ENCODE data around the gene CTDP1. TPM values are rescaled to one million over a fixed set of nuclear protein-coding genes. Genes with fewer than 3 reads are reported as not detected.

The CTDP1 gene
- total and polyA plus RNA-seq, 9 of the 15 experiments (the other 6 are each of a cell fraction or from before 2014, with no cell fraction given): 0.07 to 19.2 (median 4.0) TPM

DNA sequence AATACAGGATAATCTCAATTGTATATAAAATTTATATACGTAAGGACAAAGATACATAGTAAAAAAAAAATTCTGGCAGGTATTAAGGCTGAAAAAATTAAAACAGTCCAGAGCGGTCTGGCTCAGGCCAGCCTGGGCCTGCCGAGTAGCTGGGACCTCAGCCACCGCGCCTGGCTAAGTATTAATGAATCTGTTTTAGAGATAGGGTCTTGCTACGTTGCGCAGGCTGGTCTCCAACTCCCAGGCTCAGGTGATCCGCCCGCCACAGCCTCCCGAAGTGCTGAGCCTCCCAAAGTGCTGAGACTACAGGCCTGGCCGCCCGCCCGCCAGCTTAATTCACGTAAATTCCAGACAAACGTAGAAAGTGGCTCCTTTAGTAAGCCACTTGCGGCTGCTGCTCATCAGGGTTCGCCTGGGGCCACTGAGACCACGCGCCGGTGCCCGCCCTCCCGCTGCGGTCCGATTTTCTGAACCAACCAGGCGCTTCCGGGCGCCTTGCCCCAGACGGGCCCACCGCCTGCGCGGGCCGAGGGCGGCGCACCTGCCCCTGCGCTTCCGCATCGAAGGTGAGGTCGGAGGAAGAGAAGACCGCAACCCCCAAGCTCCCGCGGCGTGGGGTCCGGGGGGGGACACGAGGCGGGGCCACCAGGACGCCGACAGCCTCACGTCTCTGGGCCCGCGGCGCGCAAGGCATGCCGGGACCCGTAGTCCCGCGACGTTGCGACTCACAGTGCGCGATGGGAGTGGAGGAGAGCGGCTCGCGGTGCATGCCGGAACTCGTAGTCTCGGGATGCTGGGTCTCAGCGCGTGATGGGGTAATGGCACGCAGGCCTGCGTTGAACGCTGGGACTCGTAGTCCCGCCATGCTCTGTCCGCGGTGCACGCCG is 695 bp upstream of the CTDP1 start (continued):
- TF ChIP-seq DMBX1 (CRISPR knock-in tag; IDR thresholded peaks at IDR 0.05; ENCODE audit: borderline replicate concordance) (no peak), ZNF143 (CRISPR knock-in tag; IDR thresholded peaks at IDR 0.05) (peak; percentile 98), HMGN3 (IDR thresholded peaks at IDR 0.05; ENCODE audit: borderline replicate concordance, extremely low read depth, insufficient read length, low read depth, low read length) (peak; percentile 23), FOS (IDR thresholded peaks at IDR 0.05; ENCODE audit: extremely low read depth, insufficient read length) (no peak), FOXK2 (conservative IDR thresholded peaks at IDR 0.05 in 1 of 2, IDR thresholded peaks at IDR 0.05 in 1 of 2; ENCODE audit: low read depth in 2 of 2) (no peak), ETV6 (IDR thresholded peaks at IDR 0.05; ENCODE audit: borderline replicate concordance in 1 of 2, low read depth in 2 of 2, low read length in 1 of 2) (no peak), ETV6 (CRISPR knock-in tag; IDR thresholded peaks at IDR 0.05; ENCODE audit: borderline replicate concordance) (no peak), E2F8 (IDR thresholded peaks at IDR 0.05; ENCODE audit: low read depth, partially characterized antibody) (no peak), SRSF1 (IDR thresholded peaks at IDR 0.05; ENCODE audit: low read depth, low read length) (no peak), ZBTB33 (CRISPR knock-in tag; IDR thresholded peaks at IDR 0.05) (no peak; the same call in 1 of the 2 replicates), TEAD4 (IDR thresholded peaks at IDR 0.05; ENCODE audit: low read length) (no peak), TEAD4 (CRISPR knock-in tag; IDR thresholded peaks at IDR 0.05; ENCODE audit: borderline replicate concordance) (peak; percentile 89; the same call in 1 of the 2 replicates), RNF2 (IDR thresholded peaks at IDR 0.05) (peak; percentile 61; the same call in 1 of the 2 replicates), SREBF1 (IDR thresholded peaks at IDR 0.05; ENCODE audit: borderline replicate concordance, low read depth, low read length) (peak; percentile 62; the same call in 1 of the 2 replicates)
- TF ChIP-seq, protein P1, sequence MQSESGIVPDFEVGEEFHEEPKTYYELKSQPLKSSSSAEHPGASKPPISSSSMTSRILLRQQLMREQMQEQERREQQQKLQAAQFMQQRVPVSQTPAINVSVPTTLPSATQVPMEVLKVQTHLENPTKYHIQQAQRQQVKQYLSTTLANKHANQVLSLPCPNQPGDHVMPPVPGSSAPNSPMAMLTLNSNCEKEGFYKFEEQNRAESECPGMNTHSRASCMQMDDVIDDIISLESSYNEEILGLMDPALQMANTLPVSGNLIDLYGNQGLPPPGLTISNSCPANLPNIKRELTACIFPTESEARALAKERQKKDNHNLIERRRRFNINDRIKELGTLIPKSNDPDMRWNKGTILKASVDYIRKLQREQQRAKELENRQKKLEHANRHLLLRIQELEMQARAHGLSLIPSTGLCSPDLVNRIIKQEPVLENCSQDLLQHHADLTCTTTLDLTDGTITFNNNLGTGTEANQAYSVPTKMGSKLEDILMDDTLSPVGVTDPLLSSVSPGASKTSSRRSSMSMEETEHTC (IDR thresholded peaks at IDR 0.05): peak; percentile 73; the same call in 1 of the 2 replicates
- TF ChIP-seq, protein P2, sequence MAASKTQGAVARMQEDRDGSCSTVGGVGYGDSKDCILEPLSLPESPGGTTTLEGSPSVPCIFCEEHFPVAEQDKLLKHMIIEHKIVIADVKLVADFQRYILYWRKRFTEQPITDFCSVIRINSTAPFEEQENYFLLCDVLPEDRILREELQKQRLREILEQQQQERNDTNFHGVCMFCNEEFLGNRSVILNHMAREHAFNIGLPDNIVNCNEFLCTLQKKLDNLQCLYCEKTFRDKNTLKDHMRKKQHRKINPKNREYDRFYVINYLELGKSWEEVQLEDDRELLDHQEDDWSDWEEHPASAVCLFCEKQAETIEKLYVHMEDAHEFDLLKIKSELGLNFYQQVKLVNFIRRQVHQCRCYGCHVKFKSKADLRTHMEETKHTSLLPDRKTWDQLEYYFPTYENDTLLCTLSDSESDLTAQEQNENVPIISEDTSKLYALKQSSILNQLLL (CRISPR knock-in tag; IDR thresholded peaks at IDR 0.05; ENCODE audit: borderline replicate concordance): no peak
- TF ChIP-seq, protein P3, sequence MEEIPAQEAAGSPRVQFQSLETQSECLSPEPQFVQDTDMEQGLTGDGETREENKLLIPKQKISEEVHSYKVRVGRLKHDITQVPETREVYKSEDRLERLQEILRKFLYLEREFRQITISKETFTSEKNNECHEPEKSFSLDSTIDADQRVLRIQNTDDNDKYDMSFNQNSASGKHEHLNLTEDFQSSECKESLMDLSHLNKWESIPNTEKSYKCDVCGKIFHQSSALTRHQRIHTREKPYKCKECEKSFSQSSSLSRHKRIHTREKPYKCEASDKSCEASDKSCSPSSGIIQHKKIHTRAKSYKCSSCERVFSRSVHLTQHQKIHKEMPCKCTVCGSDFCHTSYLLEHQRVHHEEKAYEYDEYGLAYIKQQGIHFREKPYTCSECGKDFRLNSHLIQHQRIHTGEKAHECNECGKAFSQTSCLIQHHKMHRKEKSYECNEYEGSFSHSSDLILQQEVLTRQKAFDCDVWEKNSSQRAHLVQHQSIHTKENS (CRISPR knock-in tag; IDR thresholded peaks at IDR 0.05): no peak
